ENCODE measurements around the gene KIFAP3. TPM values are rescaled to one million over a fixed set of nuclear protein-coding genes. Genes with fewer than 3 reads are reported as not detected.
"Not testable (repeated sequence)": the region's sequence is repeated elsewhere in the genome, so short reads cannot be mapped to it uniquely, and the experiment has no call there.

Gene KIFAP3
- total RNA-seq, 6 donors from 2014 or later: 10.3 to 47.7 (median 23.9) TPM

GRCh38 chr1:169877800-169878491 is 196.5 kb downstream of the KIFAP3 start:
- Histone ChIP-seq H3K27ac (peak overlapping the region in 1 of 4 donors; percentile 4), H3K9me3 (no peaks in the 10 kb centered on the region), H3K36me3 (peaks cover 12 to 64% (median 39%) of the 10 kb centered on the region in 4 donors), H3K4me1 (peaks cover 0 to 13% (median 2%) of the 10 kb centered on the region in 4 donors), H3K4me3 (no peak overlapping the region), H3K27me3 (no peaks in the 10 kb centered on the region)
- WGBS, 2 donors: 92 to 99% methylated on average over 2 of the region's 2 CpGs
- no peak for TF ChIP-seq POLR2AphosphoS5 (IDR thresholded peaks at IDR 0.05)
- TF ChIP-seq EP300 (IDR thresholded peaks at IDR 0.05): no peak
- TF ChIP-seq CTCF (IDR thresholded peaks at IDR 0.05): no peak
- no peak for TF ChIP-seq POLR2A (IDR thresholded peaks at IDR 0.05)
- DNase-seq: no peak
- ATAC-seq (ENCODE audit: low FRiP score in 2 of 2): no peak

GRCh38 chr1:169874229-169874628 is 200.3 kb downstream of the KIFAP3 start:
- Histone ChIP-seq H3K27ac (no peak overlapping the region), H3K4me1 (peaks cover 0 to 10% (median 2%) of the 10 kb centered on the region in 4 donors), H3K27me3 (no peaks in the 10 kb centered on the region), H3K36me3 (peaks cover 36 to 89% (median 64%) of the 10 kb centered on the region in 4 donors), H3K4me3 (no peak overlapping the region), H3K9me3 (no peaks in the 10 kb centered on the region)
- ATAC-seq (ENCODE audit: low FRiP score in 2 of 2) (no peak), DNase-seq (no peak)
- no peak for TF ChIP-seq EP300 (IDR thresholded peaks at IDR 0.05)
- no peak for TF ChIP-seq CTCF (IDR thresholded peaks at IDR 0.05)
- TF ChIP-seq POLR2A (IDR thresholded peaks at IDR 0.05): no peak
- TF ChIP-seq POLR2AphosphoS5 (IDR thresholded peaks at IDR 0.05): no peak
- WGBS, 2 donors: 88 to 94% methylated on average over 3 of the region's 3 CpGs

- H3K36me3 ChIP-seq: peaks cover 40 to 95% (median 68%) of the 10 kb centered on the region in 4 donors
Observed at GRCh38 chr1:169873582-169874199, 200.8 kb downstream of the KIFAP3 start.

GRCh38 chr1:169872906-169873305 is 201.6 kb downstream of the KIFAP3 start:
- TF ChIP-seq POLR2A (IDR thresholded peaks at IDR 0.05) (no peak), CTCF (IDR thresholded peaks at IDR 0.05) (no peak), POLR2AphosphoS5 (IDR thresholded peaks at IDR 0.05) (no peak), EP300 (IDR thresholded peaks at IDR 0.05) (no peak)
- ATAC-seq (ENCODE audit: low FRiP score in 2 of 2) (no peak), DNase-seq (no peak)
- no peaks in the 10 kb centered on the region for H3K9me3 ChIP-seq
- H3K27ac ChIP-seq: no peak overlapping the region
- no peak overlapping the region for H3K4me3 ChIP-seq
- no peaks in the 10 kb centered on the region for H3K4me1 ChIP-seq
- H3K27me3 ChIP-seq: no peaks in the 10 kb centered on the region
- H3K36me3 ChIP-seq: peaks cover 44 to 98% (median 72%) of the 10 kb centered on the region in 4 donors

More at GRCh38 chr1:169873582-169874199, 200.8 kb downstream of the KIFAP3 start:
- DNase-seq (no peak), ATAC-seq (ENCODE audit: low FRiP score in 2 of 2) (no peak)
- 86 to 87% methylated on average over 3 of the region's 3 CpGs for WGBS, 2 donors
- Histone ChIP-seq H3K4me1 (peaks cover 0 to 4% (median 2%) of the 10 kb centered on the region in 4 donors), H3K27me3 (no peaks in the 10 kb centered on the region), H3K27ac (no peak overlapping the region), H3K4me3 (no peak overlapping the region), H3K9me3 (no peaks in the 10 kb centered on the region)
- TF ChIP-seq POLR2A (IDR thresholded peaks at IDR 0.05) (no peak), CTCF (IDR thresholded peaks at IDR 0.05) (no peak), EP300 (IDR thresholded peaks at IDR 0.05) (no peak), POLR2AphosphoS5 (IDR thresholded peaks at IDR 0.05) (no peak)

- H3K27me3 ChIP-seq; H3K9me3 ChIP-seq; H3K4me1 ChIP-seq; H3K4me3 ChIP-seq; H3K27ac ChIP-seq; DNase-seq; ATAC-seq (ENCODE audit: low FRiP score in 2 of 2): not testable (repeated sequence)
- peaks cover 45 to 98% (median 74%) of the 10 kb centered on the region in 4 donors for H3K36me3 ChIP-seq
- WGBS, 2 donors: 94 to 100% methylated on average over 1 to 3 of the region's 3 CpGs
Observed at GRCh38 chr1:169871988-169872387, 202.5 kb downstream of the KIFAP3 start.

Small RNA genes within 50 kb of the gene (small RNA-seq; reads per million reads assigned to genes)
- 0 reads per million in 4 donors for gene MRPS10P1

Other genes with a start within 250 kb of the KIFAP3 start
- gene SCYL3, start 180.8 kb downstream of the KIFAP3 start, total RNA-seq: 10 to 100 TPM in 4 of 6 donors, 1 to 10 TPM in 2; 6.4 to 15.1 (median 10.7) TPM
- not detected for gene NTMT2, start 71.3 kb upstream of the KIFAP3 start, total RNA-seq

All from upper lobe of left lung (tissue), 6 donors.